Cerebellar nuclear complex (tissue), 1 donor: Measurements from ENCODE around the gene TNFRSF18.
"Not testable (repeated sequence)": the region's sequence is repeated elsewhere in the genome, so short reads cannot be mapped to it uniquely, and the experiment has no call there.

Experiments
- DNase-seq, 2 experiments: peaks; one replicate each; lab custom pipeline; 2025; lab: John Stamatoyannopoulos, UW

The TNFRSF18 gene

GRCh38 chr1:1177452-1178206 is 28.8 kb downstream of the TNFRSF18 start:
- DNase-seq = no peak

- DNase-seq = no peak
Measured at GRCh38 chr1:1176931-1177330, 29.5 kb downstream of the TNFRSF18 start.

- not testable (repeated sequence) for DNase-seq
Measured at GRCh38 chr1:1176063-1176761, 30.2 kb downstream of the TNFRSF18 start.

GRCh38 chr1:1175221-1176062 is 30.9 kb downstream of the TNFRSF18 start:
- no peak for DNase-seq

DNA sequence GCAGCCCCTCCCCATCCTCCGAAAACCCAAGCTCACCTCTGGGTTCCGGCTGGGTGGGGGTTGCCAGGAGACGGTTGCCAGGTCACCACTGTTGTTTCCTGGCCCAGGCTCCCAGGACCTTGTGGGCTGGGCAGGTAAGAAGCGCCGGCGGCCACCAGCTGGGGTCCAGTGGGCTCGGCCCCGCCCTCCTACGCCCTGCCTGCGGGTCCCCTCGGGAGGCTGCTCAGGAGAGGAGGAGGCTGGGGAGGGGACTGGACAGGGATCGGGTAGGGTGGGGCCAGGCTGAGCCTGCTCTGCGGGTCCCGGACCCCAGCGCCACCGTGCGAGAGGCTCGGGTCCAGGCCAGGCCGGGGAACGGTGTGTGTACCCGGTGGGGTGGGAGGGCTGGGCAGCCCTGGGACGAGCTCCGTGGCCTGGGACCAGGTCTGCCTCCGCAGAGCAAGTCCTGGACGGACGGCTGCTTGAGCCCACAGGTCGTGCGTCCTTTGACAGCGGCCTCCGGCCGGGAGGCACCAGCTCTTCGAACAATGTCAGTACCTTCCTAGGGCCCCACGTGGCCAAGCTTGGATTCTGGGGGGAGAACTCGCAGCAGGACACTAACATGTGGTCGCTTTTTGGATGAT is 32.5 kb downstream of the TNFRSF18 start, which contains the start of gene TTLL10:
TTLL10 (plus strand) TSS at position 88 of the 623 bp plus-strand sequence. CDS start 5,336 bp downstream, outside the sequence.
- no peak for DNase-seq

- no peak for DNase-seq
Measured at GRCh38 chr1:1173061-1173792, 33.2 kb downstream of the TNFRSF18 start.

DNA sequence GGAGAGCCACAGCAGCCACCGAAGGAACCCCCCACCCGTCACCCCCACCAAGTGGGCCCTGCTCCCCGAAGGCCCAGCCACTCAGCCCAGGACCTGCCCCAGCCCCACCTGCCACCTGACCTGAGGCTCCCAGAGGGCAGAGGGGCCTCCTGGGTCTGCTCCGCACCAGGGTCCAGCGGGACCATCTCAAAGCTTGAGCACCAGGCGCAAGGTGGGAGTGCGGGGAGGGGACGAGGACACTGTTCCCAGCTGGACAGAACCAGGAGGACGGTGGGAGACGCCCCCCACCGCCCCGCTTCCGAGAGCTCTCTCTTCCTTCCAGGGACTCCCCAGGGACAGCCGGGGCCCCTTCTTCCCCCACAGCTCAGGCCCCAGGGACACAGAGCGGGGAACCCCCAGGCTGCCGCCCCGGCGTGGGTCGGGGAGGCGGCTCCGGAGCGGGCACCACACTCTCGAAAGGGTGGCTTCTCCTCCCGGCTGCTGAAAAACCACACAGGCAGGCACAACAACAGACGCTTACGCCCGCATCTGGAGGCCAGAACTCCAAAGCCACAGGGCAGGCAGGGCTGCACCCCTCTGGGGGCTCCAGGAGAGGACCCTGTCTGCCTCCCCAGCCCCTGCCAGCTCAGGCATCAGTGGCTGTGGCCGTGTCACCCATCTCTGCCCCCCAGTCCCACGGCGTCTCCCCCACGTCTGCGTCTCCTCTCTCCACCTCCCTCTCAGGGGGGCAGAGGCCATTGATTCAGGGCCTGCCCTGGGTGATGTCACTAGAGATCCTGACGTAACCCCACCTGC is 34.6 kb downstream of the TNFRSF18 start:
- no peak for DNase-seq

DNA sequence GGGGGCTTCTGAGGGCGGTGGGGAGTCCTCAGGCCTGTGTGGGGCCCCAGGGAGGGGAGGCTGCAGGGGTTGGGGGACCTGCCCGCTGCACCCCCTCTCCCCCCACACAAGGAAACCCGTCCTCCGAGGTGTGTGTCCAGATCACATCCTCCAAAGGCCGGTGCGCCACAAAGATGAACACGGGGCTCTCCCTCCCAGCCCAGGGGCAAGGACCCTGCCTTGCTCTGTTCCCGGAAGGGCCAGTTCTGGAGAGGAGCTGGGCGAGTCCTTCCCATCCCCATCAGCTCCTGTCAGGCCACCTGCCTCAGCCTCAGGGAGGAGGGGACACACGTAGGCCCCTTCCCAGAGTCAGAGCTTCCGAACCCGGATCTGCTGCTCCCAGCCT is 35.2 kb downstream of the TNFRSF18 start:
- no peak for DNase-seq

GRCh38 chr1:1170215-1171091 is 35.9 kb downstream of the TNFRSF18 start:
- no peak for DNase-seq

- no peak for DNase-seq
Measured at GRCh38 chr1:1169429-1170214, 36.8 kb downstream of the TNFRSF18 start.

- no peak for DNase-seq
Measured at GRCh38 chr1:1168451-1169411, 37.7 kb downstream of the TNFRSF18 start.

DNA sequence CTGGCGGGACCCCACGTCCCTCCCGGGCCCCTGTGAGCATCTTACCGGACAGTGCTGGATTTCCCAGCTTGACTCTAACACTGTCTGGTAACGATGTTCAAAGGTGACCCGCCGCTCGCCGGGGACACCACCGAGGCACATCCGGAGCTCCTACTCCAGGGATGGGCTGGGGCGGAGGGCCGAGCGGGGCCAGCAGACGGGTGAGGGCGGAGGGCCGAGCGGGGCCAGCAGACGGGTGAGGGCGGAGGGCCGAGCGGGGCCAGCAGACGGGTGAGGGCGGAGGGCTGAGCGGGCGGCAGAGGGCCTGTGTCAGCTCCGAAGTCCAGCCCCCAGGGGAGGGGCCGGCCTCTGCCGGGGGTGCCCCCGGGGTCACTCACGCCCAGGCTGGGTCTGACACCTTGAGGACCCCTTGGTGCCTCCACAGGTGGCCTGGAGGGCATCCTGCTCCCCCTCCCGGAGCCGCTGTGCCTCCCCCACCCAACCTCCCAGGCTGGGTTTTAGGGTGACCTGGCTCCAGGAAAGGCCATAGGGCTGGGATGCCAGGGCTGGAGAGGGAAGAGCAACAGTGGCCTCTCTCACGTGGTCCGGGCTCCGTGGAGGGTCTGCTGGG is 38.4 kb downstream of the TNFRSF18 start:
- DNase-seq = no peak

- DNase-seq = no peak
Measured at GRCh38 chr1:1167398-1167821, 39.0 kb downstream of the TNFRSF18 start.

DNA sequence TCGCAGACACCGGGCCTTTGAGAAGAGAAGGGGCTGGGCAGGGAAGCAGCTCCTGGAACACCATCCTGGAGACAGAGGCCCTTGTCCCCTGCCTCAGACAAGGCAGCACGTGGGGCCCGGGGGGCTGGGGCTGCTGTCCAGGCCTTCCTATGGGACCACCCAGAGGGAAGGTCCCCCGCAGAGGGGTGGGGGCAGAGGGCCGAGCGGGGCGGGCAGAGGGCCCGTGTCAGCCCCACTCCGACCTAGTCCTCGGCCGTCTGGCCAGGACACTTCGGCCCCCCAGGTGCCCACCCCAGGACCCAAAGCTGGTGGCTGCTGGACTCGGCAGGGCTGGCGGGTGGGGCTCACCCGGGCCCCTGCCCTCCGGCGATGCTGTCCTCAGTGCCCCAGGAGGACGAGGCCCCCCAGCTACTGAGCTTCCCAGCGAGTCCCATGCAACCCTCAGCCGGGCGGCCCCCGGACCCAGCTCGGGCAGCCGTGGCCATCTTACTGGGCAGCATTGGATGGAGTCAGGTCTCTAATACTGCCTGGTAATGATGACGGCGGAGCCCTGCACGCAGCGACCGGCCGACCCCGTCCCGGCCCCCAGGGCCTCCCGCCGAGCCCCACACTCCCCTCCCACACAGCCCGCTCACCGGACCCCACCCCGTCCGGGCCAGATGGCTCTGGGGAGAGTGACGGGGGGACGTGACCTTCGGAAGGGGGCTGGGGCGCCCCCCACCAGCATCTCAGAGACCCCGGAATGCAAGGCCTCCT is 39.6 kb downstream of the TNFRSF18 start:
- DNase-seq = no peak

GRCh38 chr1:1165900-1166421 is 40.4 kb downstream of the TNFRSF18 start:
- DNase-seq = no peak

DNA sequence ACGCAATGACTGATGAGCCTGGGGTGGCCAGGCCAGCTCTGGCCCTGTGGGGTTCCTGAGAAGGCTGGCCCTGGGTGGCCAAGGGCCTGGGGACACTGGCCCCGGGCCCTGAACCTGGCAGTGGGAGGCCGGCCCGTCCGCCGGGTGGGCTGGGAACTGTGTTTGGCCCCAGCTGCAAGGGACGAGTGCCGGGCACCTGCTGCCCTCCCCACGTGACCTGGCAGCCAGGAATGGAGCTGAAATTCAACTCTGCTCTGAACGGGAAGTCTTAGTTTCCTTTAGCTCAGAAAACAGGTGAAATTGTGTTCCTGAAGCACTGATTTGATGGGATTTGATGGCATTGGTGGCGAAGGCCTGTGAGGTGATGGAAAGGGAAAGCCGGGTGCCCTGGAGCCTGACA is 40.9 kb downstream of the TNFRSF18 start:
- no peak for DNase-seq
